Body of pancreas (tissue), 4 donors: ENCODE results near the gene CAMTA1.

Experiments used
- CTCF ChIP-seq, 7 experiments: fragments of 450-650 bp in 4 of 7; fragments of 200-600 bp in 3 of 7; sonication (generic) in 3 of 7; IDR thresholded peaks; one replicate each; pipeline ENCODE4 v1.5.1; 2016 to 2019; ENCODE audit warnings: antibody characterized with exemption in 7 of 7
- POLR2A ChIP-seq, 3 donors: fragments of 450-650 bp; IDR thresholded peaks; one replicate each; pipeline ENCODE4 v1.6.1; 2016; ENCODE audit warnings: antibody characterized with exemption in 3 of 3, mild to moderate bottlenecking in 2 of 3

GRCh38 chr1:6848816-6849215, 63.6 kb downstream of the CAMTA1 start:
- TF ChIP-seq CTCF (IDR thresholded peaks at IDR 0.05) = no peak
- no peak for TF ChIP-seq POLR2A (IDR thresholded peaks at IDR 0.05)
